HG02610 (cell line): ENCODE measurements around the gene EFNB3.

Experiments
- ATAC-seq: cut with Tn5 transposase; IDR thresholded peaks from one replicate; pipeline ENCODE4 v1.9.1; 2021; ENCODE audit warnings: mild to moderate bottlenecking, moderate library complexity; ENCODE audit not compliant: unreplicated experiment

EFNB3 gene

DNA sequence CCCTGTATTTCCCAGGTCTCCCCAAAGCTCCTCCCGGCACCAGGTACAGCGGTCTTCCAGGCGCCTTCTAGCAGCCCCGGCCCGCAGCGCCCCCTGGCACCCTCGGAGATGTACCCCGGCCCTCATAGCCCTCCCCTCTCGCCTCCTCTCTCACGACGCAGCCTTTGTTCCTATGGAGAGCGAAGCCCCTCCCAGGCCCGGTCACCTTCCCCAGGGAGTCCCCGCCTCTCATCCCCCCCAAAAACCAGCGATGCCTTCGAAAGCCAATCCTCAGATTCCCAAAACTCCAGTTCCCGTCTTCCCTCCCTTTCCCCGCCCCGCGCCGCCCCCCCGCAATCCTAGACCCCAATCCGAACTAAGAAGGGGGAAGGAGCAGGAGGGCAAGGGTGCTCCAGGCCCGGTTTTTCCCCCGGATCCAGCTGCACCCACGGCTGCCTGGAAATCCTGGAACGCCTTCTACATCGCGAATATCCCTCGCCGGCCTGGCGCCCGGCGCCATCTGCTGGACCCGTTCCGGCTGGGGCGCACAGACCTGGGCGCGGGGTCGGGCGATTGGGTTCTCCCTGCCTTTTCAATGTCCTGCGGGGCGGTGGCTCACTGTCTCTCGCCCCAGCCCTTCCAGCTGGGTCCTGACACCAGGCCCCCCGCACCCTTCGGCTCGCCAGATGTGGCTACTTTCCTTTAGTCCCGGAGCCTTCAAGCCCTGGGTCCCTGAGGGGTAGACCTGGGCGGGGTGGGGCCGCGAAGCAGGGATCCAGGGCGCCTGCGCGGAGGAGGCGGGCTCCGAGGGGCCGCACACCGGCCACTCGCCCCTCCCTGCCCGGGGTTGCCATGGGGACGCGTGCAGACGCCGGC lies 12.1 kb downstream of the EFNB3 start, which contains the start of gene DNAH2:
Gene DNAH2 (plus strand): TSS at position 844 of the 855 bp plus-strand sequence. CDS start 1,991 bp downstream, outside the sequence.
- ATAC-seq: no peak

DNA sequence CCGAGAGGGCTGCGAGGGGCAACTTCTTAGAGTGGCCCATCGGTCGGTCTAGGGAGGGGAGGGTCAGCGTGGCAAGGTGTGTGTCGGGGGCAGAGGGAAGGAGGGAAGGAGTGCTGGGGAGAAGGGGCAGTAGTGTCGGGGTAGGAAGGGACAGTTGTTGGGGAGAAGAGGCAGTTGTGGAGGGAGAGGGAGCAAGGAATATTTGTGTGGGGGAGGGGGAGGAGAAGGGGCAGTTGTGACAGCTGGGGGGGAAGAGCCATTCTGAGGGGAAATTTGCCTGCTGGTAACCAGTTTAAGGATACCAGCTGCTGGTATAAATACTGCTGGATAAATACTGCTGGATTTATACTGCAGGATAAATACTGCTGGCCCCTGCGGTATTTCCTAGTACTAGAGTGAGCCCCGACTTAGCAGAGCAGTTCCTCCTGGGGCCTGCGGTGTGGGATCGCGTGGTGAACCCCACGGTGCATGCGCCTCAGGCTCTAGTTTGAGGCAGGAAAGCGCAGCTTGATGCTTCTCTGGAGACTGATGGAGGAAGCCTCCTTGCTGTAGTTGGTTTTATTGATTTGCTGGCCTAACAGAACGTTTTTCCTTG lies 12.9 kb downstream of the EFNB3 start:
- no peak for ATAC-seq

DNA sequence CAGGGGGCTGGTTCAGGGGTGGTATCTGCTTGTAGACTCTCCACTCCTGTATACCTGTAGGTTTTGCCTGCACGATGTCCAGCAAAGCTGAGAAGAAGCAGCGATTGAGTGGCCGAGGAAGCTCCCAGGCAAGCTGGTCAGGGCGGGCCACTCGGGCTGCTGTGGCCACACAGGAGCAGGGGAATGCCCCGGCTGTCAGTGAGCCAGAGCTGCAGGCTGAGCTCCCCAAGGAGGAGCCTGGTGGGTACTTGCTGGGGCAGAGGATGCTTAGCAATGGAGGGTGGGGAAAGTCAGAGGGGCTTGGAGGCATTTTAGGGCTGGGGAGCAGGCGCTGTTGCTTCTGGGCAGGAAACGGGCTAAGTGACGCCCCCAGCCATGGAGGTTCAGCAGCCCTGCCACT lies 14.7 kb downstream of the EFNB3 start:
- no peak for ATAC-seq

DNA sequence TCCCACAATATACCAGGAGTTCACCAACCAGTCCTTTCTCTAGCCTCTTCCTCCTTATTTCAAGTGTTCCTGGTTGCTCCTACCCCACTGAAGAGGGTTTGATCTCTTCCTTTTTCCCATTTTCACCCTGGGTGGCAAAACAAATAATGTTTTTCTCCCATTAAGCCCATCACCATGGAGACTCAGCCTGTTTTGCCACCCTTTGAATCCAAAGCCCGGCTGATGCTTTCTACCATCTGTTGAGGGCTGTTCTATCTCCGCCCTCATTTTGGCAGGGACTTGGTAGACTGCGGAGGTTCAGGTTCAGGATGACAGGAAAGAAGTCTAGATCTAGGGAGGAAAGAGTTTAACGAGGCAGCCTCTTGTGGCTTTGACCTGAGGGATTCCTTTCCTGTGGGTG lies 15.1 kb downstream of the EFNB3 start:
- no peak for ATAC-seq

DNA sequence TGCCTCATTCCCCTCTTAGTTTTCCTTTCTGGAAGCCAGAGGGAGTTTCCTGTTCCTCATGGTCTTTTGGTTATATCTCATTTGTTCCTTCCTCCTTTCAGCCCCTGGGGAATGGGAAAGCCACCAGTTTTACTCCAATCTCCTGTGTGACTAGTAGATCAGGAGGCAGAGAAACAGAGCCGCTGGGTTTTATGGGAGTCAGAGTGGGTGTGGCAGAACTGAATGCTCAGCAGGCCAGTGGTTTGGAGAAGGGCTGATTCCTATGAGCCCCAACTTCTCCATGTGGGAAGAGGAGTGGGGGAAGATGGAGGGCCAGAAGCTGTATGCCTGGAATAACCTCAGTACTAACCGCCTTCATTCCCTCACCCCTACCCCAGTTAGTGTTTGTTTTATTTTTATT lies 16.6 kb downstream of the EFNB3 start:
- ATAC-seq: no peak

DNA sequence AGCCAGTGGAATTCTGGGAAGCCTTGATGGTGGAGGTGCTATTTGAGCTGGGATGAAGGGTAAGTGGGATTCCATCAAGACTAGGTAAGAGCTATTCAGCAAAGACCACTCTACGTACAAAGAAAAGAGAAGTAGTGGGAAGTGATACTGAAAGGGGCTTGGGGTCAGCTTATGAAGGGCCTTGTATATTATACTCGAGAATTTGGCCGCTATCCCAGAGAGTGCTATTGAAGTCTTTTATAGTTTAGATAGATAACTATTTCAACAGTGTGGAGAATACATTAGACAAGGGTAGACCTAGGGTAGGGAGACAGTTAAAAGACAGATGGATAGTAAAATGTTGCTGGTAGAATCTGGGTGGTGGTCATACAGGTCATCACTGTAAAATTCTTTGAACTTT lies 22.9 kb downstream of the EFNB3 start:
- ATAC-seq: no peak

DNA sequence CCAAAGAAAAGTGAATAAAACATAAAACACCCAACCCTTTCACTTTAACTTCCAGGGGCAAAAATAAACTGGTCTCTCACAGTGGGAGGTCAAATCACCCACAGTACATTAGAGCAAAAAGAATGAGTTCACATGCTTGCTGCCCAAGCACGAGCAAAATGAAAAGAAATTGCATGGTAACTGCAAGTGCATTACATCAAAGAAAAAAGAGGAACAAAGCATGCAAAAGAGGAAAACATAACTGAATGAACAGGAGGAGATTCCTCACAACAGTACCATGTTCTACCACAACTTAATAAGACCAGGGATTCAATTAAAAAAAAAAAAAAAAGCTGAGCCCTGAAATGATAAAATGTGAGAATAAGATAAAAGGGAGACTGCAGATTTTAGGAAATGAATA lies 24.8 kb downstream of the EFNB3 start:
- no peak for ATAC-seq

DNA sequence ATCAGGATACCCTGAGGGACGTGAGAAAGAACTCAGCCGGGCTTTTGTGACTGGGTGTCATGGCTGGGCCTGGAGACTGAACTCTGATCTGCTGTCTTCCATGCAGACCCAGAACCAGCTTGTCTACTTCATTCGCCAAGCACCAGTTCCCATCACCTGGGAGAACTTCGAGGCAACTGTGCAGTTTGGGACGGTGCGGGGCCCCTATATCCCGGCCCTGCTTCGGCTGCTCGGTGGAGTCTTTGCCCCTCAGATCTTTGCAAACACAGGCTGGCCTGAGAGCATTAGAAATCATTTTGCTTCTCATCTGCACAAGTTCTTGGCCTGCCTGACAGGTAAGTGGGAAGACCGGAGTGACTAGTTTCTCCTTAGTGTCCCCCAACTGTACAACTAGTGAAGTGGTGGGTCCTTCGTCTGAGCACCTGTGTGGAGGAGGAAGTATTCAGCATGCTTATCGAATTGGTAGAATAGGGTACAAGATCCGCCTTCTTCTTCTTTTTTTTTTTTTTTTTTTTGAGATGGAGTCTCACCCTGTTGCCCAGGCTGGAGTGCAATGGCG lies 28.1 kb downstream of the EFNB3 start:
- ATAC-seq: no peak

DNA sequence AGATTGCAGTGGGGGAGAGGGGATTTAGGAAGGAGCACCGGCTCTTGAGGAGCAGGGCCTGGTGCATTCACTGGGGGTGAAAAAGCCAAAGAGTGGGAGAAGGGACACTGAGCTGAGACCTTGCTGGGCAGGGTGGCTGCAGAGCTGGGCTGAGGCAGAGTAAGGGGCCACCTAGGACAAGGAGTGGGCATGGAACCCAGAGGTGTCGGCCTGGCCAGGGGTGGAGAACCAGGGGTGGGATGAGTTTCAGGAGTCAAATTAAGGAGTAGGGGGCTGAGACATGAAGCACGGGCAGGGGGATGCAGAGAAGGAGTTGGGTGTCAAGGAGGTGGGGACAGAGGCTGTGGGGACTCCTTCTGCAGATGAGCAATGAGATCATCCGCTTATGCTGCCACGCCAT lies 32.6 kb downstream of the EFNB3 start:
- ATAC-seq: no peak

DNA sequence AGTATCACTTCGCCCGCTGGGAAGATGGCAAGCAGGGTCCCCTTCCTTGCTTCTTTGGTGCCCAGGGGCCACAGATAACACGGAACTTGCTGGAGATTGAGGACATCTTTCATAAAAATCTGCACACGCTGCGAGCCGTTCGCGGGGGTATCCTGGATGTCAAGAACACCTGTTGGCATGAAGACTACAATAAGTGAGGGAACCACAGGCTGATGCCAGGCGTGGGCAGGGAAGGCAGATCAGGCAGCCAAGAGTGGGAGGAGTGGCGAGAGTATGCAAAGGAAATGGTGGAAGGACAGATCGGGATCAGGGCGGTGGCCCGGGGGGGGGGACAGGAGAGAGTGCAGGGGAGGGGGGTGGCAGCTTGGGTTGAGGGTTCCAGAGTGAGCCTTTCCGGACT lies 34.7 kb downstream of the EFNB3 start:
- ATAC-seq: no peak

DNA sequence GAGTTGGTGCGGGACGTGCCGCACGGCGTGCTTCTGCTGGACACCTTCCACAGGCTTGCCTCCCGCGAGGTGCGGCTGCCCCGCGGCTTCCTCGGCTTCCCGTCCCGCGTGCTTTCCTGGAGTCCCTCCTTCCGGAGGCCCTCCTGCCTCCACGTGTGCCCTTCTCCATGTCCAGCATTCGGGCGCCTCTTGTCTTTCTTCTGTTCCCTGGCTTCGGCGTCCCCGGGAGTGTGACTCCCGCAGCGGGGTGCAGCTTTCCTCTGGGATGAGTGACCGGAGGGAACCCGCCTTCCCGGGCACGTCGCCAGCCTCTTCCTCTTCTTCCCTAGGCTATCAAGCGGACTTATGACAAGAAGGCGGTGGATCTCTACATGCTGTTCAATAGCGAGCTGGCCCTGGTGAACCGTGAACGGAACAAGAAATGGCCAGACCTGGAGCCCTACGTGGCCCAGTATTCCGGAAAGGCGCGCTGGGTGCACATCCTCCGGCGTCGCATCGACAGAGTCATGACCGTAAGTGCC lies 35.5 kb downstream of the EFNB3 start:
- no peak for ATAC-seq

DNA sequence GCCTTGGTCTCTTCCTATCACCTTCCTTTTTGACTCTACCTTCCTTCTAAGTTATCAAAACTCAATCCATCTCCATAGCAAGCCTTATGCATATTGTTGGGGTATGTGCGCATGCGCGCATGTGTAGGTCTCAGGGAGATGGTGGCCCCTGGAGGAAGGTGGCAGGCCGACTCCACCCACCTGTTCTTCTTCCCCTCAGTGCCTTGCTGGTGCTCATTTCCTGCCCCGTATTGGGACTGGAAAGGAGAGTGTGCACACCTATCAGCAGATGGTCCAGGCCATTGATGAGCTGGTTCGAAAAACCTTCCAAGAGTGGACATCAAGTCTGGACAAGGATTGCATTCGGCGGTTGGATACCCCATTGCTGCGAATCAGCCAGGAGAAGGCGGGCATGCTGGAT lies 37.7 kb downstream of the EFNB3 start:
- no peak for ATAC-seq

DNA sequence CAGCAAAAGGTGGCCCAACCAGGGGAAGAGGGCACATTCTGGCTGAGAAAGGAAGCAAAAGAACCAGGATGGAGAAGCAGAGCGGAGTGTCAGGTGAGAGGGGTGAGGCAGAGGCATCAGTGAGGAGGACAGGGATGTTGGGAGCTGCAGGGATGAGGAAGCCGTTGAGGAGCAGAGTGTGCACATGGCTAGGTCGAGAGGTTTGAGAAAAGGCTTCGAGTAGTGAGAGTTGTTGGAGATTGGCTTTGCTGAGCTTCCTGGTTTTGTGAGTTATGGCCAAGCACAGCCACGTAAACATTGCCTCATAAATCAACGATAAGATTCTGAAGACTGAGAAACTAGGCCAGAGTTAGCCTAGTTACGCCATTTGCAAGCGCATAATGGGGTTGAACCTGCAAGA lies 39.4 kb downstream of the EFNB3 start:
- ATAC-seq: no peak

DNA sequence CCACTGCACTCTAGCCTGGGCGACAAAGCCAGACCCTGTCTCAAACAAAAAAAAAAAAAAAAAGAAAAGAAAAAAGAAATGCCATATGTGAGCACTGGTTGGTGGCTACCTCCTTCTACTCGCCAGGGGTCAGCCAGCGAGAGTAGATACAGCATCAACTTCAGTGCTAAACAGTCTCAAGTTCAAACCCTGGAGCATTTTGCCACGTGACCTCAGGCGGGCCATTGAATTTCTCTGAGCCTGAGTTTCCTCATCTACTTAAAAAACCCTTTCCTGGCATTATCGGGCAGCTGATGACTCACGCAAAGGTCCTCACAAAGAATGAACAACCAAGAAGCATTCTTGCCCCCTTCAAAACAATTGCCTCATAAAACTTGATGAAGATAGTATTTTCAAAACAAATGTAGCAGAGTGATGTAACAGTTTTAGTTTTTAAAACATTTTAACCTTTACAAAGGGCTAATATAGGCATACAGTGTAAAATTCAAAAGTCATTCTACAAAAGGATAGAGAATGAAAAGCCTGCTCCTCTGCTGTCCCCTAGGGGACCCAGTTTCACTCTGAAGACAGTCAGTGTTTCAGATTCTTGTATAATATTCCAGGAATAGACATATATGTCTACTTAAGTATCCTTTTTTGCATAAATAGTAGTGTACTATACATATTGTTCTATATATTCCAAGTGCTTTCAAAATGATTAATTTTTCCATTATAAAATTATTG lies 40.9 kb downstream of the EFNB3 start:
- ATAC-seq: no peak

DNA sequence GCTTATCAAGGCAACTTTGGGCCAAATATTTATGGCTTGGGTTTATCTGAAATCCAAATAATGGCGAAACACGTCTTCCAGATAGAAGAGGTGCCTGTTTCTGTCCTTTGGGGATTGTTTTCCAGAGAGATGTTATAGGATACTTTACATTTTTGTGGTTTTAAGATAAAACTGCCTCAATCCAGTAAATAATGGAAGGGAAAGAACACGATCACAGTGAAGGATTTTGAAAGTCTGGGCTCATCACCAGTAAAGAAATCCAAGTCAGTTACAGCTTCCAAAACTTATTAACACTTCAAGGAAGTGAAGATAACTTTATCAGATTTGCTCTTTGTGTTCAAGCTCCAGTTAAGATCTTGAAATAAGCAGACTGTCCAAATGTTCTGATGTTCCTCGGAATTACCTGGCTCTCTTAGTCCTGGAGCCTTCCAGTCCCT lies 42.7 kb downstream of the EFNB3 start:
- ATAC-seq: no peak

DNA sequence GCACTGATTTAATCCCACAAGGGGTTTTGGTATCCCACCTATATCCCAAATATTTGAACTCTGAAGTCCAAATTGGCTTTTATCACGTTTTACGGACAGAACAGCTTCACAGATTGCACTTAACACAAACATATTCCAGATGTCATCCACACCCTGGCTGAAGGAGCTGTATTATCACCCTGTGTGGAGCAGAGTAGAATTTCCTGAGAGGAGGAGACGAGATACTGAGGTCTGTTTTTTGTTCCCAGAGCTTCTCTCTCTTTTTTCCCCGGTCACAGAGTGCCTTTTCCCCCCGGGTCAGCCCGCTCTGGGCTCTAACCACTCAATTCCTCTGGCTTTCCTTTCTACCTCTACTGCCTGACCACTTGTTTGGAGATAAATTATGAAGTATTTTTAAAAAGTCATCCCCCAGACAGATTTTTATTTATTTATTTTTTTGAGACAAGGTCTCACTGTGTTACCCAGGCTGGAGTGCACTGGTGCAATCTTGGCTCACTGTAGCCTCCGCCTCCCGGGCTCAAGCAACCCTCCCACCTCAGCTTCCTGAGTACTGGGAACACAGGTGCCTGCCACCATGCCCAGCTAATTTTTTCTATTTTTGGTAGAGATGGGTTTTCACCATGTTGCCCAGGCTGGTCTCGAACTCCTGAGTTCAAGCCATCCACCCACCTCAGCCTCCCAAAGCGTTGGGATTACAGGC lies 43.2 kb downstream of the EFNB3 start:
- ATAC-seq: no peak

DNA sequence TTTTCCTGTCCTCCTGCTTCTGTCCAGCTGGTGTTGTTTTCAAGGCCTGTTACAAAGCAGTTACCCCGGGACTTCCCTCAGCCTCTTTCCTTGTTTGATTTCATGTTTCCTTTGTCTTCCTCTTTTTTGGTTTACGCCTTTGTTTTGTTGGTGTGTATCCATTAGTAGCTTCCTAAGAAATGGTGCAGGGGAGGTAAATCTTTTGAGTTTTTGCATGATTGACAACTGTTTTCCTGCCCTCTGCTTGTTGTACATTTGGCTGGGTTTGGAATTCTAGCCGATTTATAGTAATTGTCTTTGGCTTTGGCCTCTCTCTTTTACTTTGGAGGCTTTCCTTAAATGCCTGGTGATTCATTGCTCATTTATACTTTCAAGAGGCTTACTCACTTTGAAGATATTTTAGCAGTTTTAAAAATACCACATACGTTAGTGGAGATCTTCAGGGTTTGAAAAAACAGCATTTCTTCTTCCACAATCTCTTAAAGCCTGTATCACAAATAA lies 45.4 kb downstream of the EFNB3 start:
- ATAC-seq: no peak

DNA sequence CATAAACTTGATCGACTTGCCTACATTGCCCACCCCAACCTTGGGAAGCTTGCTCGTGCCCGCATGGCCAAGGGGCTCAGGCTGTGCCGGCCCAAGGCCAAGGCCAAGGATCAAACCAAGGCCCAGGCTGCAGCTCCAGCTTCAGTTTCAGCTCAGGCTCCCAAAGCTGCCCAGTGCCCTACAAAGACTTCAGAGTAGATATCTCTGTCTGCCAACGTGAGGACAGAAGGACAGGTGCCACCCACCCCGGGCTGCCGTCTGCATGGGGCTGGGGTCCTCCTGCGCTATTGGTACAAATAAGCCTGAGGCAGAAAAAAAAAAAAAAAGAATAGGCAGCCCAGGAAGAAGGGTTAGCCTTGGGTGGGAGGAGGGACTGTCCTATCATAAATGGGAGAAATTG lies 49.7 kb downstream of the EFNB3 start:
- ATAC-seq: no peak

DNA sequence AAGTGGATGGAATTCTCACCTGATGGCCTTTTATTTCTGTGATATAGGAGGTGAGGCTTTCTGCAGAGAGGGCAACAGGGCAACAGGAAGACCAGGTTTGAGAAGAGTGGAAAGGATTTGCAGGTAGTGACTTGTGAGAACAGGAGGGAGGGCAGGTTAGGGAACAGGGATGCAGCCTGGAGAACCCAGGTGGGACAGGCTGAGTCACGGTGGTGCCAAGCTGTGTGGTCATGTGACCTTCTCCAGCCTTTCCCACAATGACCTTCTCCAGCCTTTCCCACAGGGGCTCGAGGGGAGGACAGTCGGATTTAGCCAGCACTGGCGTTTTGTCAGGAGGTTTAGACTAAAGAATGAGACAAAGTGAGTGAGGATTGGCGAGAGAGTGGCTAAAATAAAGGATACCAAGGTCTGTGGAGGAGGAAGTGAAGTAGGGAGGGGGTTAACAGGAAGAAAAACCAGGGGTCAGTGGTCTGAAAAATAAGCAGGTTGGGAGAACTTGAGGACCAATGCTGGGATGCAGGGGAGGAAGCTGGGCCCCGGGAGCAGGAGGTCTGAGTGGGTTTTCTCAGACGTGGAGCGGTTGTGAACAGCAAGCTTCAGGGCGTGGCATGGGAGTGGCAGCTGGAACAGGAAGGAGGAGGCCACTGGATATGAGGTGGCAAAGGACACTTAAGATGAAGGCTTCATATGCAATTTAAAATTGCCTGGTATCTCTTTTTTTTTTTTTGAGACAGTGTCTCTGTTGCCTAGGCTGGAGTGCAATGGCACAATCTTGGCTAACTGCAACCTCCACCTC lies 50.3 kb downstream of the EFNB3 start:
- ATAC-seq: no peak

DNA sequence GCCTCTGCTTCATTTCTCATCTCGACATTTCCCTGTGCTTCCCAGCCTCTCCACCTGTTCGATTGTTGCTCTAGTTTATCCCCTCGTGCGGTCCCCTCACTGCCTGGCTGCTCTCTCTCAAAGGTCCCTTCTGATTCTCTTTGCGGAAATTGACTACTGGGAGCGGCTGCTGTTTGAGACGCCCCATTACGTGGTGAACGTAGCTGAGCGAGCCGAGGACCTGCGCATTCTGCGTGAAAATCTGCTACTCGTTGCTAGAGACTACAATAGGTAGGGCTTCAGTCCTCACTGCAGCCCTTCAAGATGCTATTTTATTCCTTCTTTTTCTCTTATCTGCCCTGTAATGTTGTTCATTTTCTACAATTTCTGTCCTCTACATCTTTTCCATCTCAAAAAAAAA lies 52.0 kb downstream of the EFNB3 start:
- ATAC-seq: no peak
